ENCODE results near the gene ANGPTL2. TPM values are rescaled to one million over a fixed set of nuclear protein-coding genes. Genes with fewer than 3 reads are reported as not detected.

Gene ANGPTL2
- total RNA-seq, 2 donors from 2014 or later, result 0.10 TPM; not detected in 1

DNA sequence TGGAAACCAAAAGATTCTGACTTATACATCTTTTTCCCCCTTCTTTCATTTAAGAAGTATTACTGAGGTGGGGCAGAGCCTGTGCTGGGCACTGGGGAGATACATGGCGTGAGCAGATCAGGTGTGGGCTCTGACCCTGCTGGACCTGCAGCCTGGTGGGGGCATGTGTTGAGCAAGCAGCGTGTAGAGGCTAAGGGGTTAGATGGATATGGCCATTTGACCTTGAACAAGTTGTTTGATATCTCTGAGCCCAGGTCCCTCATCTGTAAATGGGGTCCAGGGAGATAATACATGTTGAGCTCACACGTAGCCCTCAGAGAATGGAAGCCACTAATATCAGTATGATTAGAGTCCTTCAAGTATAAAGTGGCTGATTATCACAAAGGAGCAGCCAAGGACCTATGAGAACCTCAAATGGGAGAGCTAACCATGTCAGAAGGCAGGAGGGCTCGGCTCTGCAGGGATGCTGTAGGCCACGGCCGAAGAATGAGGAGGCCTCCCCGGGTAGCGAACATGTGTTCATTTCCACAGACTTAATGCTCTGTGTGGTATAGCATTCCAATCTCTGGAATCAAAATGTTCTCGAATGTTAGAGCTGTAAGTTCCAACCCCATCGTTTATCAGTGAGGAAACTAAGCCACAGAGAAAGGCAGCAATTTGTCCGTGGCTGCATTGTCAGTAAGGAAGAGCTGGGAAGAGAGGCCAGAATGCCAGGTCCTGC lies 15.4 kb upstream of the ANGPTL2 start:
- H3K36me3 Mint-ChIP-seq (ENCODE audit: low read depth), result peaks cover under 1% of the 10 kb centered on the region
- H3K27me3 Mint-ChIP-seq, result no peaks in the 10 kb centered on the region
- DNase-seq, result no peak
- peaks cover 7% of the 10 kb centered on the region for H3K4me1 Mint-ChIP-seq
- no peak for ATAC-seq
- H3K9me3 ChIP-seq (ENCODE audit: control insufficient read depth, low read length, poor library complexity, severe bottlenecking), result no peaks in the 10 kb centered on the region
- peak overlapping the region; percentile 4 for H3K27ac Mint-ChIP-seq
- H3K4me3 Mint-ChIP-seq, result peak overlapping the region; percentile 59

- DNase-seq (no peak), ATAC-seq (no peak)
- H3K27me3 Mint-ChIP-seq, result no peaks in the 10 kb centered on the region
- H3K4me1 Mint-ChIP-seq, result peaks cover 7% of the 10 kb centered on the region
- no peaks in the 10 kb centered on the region for H3K9me3 ChIP-seq (ENCODE audit: control insufficient read depth, low read length, poor library complexity, severe bottlenecking)
- no peak overlapping the region for H3K4me3 Mint-ChIP-seq
- H3K27ac Mint-ChIP-seq, result peak overlapping the region; percentile 4
- peaks cover 2% of the 10 kb centered on the region for H3K36me3 Mint-ChIP-seq (ENCODE audit: low read depth)
Observed at GRCh38 chr9:127136880-127137639, 14.6 kb upstream of the ANGPTL2 start.

DNA sequence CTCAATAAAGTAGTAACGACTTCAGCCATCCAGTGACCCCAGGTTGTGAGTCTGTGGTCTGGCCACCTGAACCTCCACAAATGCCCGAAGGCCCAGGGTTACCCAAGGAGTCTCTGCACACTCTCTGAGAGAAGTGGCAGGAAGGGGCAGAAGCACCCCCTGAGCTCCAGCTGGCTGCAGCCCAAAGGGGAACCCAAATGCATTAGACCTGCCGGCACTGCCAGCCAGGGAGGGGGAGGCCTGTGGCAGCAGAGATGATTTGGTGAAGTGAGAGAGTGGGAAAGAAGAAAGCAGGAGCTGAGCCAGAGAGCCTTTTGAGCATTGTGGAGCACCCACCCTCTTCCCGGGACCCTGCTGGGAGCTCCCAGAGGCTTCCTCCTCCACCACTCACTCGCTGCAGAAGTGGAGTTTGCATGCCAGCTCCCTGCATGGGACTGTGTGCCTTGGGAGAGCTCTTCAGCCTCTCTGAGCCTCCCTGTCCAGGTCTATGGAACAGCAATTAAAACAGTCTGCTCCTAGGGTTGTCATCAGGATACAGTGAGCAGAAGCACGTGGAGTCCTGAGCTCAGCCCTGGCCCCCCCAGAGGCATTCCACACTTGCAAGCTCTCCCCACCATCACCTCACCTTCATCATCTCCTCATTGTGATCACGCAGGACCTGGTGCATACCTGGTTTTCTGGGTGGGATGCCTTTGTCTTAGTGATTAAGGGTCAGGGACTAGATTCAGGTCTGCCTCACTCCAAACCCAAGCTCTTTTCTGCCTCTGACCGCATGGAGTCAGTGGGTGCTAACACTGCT lies 13.8 kb upstream of the ANGPTL2 start:
- peaks cover 2% of the 10 kb centered on the region for H3K36me3 Mint-ChIP-seq (ENCODE audit: low read depth)
- no peak overlapping the region for H3K4me3 Mint-ChIP-seq
- H3K9me3 ChIP-seq (ENCODE audit: control insufficient read depth, low read length, poor library complexity, severe bottlenecking), result no peaks in the 10 kb centered on the region
- H3K27me3 Mint-ChIP-seq, result no peaks in the 10 kb centered on the region
- no peak overlapping the region for H3K27ac Mint-ChIP-seq
- peaks cover 5% of the 10 kb centered on the region for H3K4me1 Mint-ChIP-seq
- DNase-seq (no peak), ATAC-seq (no peak)

DNA sequence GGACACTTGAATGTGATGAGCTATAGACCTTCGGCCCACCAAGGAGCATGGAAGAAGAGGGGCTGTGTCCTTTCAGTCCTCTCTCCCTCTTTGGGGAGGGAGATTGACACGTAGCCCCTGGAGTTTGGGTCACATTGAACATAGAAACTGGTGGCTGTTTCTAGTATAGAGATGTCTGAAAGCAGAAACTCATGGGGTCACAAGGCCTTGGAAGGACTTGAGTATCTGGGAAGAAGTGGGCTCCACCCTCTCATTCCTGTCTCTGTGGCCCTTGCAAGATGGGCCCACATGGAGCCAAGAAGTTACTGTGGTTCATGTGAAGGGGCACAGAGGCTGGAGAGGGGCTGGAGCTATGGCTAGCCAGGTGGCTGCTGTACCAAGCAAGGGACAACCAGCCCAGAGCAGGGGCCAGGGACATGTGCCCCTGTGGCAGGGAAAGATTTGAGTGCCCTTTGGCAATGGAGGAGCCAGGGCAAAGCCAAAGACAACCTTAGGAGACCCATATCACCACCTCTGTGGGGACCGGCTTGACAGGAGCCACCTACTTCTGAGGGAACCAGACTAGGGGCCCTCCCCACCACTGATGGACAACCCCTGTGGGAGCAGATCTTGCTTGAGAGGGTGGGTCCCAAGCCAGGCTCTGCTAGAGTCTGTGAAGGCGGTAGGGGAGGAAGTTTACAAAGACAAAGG lies 12.8 kb upstream of the ANGPTL2 start:
- no peak for DNase-seq
- Mint-ChIP-seq H3K27me3 (no peaks in the 10 kb centered on the region), H3K4me1 (peaks cover 5% of the 10 kb centered on the region), H3K27ac (no peak overlapping the region), H3K4me3 (no peak overlapping the region), H3K36me3 (ENCODE audit: low read depth) (peaks cover 2% of the 10 kb centered on the region)
- H3K9me3 ChIP-seq (ENCODE audit: control insufficient read depth, low read length, poor library complexity, severe bottlenecking), result no peaks in the 10 kb centered on the region
- no peak for ATAC-seq

- Mint-ChIP-seq H3K36me3 (ENCODE audit: low read depth) (peaks cover 2% of the 10 kb centered on the region), H3K27ac (no peak overlapping the region), H3K4me3 (no peak overlapping the region), H3K4me1 (peaks cover 5% of the 10 kb centered on the region), H3K27me3 (no peaks in the 10 kb centered on the region)
- ATAC-seq, result no peak
- no peaks in the 10 kb centered on the region for H3K9me3 ChIP-seq (ENCODE audit: control insufficient read depth, low read length, poor library complexity, severe bottlenecking)
- DNase-seq, result no peak
Observed at GRCh38 chr9:127133739-127134167, 11.3 kb upstream of the ANGPTL2 start.

DNA sequence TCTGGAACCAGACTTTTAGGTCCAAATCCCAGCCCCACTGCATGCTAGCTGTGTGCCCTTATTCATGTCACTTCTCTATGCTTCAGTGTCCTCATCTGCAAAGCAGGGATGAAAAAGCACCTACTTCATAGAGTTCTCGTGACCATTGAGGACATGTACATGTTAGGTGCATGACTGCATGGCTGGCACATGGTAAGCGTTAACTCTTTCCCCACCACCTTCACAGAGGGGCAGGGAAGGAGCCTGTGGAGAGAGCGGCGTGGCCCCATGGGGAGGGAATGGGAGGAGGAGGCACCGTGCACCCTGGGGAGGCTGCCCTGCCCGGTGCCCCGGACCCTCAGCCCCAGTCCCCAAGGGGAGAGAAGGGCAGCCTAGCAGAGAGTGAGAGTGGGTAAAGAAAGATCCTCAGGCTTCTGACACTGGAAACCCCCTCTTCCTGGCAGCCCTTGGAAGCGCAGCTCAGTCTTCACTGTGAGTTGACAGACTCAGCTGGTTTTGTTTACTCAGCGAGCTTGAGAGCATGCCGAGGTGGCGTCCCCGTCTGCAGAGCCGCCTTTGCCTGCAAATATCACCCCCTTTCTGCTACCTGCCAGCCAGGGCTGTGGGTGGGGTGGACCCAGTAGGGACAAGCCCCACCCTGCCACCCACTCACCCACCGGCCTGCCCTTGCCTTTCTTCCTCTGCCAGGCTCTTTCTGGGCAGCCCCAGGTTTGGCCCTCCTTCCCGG lies 10.6 kb upstream of the ANGPTL2 start:
- H3K9me3 ChIP-seq (ENCODE audit: control insufficient read depth, low read length, poor library complexity, severe bottlenecking), result no peaks in the 10 kb centered on the region
- no peak for ATAC-seq
- H3K27ac Mint-ChIP-seq, result no peak overlapping the region
- H3K27me3 Mint-ChIP-seq, result no peaks in the 10 kb centered on the region
- H3K4me3 Mint-ChIP-seq, result no peak overlapping the region
- peaks cover 2% of the 10 kb centered on the region for H3K36me3 Mint-ChIP-seq (ENCODE audit: low read depth)
- no peak for DNase-seq
- peaks cover 4% of the 10 kb centered on the region for H3K4me1 Mint-ChIP-seq

- Mint-ChIP-seq H3K4me3 (no peak overlapping the region), H3K4me1 (peaks cover 2% of the 10 kb centered on the region), H3K27me3 (no peaks in the 10 kb centered on the region), H3K36me3 (ENCODE audit: low read depth) (peaks cover 4% of the 10 kb centered on the region), H3K27ac (no peak overlapping the region)
- H3K9me3 ChIP-seq (ENCODE audit: control insufficient read depth, low read length, poor library complexity, severe bottlenecking), result no peaks in the 10 kb centered on the region
- DNase-seq, result no peak
- ATAC-seq, result no peak
Observed at GRCh38 chr9:127132375-127132774, 9.9 kb upstream of the ANGPTL2 start.

- ATAC-seq, result no peak
- H3K27ac Mint-ChIP-seq, result no peak overlapping the region
- DNase-seq, result no peak
Observed at GRCh38 chr9:127131871-127132270, 9.4 kb upstream of the ANGPTL2 start.

GRCh38 chr9:127130661-127131538 lies 8.5 kb upstream of the ANGPTL2 start:
- Mint-ChIP-seq H3K4me3 (no peak overlapping the region), H3K36me3 (ENCODE audit: low read depth) (peaks cover 9% of the 10 kb centered on the region), H3K27me3 (no peaks in the 10 kb centered on the region), H3K4me1 (peaks cover 6% of the 10 kb centered on the region), H3K27ac (no peak overlapping the region)
- ATAC-seq (no peak), DNase-seq (no peak)
- no peaks in the 10 kb centered on the region for H3K9me3 ChIP-seq (ENCODE audit: control insufficient read depth, low read length, poor library complexity, severe bottlenecking)

More at GRCh38 chr9:127131871-127132270, 9.4 kb upstream of the ANGPTL2 start:
- peaks cover 4% of the 10 kb centered on the region for H3K36me3 Mint-ChIP-seq (ENCODE audit: low read depth)
- peaks cover 4% of the 10 kb centered on the region for H3K4me1 Mint-ChIP-seq
- no peaks in the 10 kb centered on the region for H3K9me3 ChIP-seq (ENCODE audit: control insufficient read depth, low read length, poor library complexity, severe bottlenecking)
- no peaks in the 10 kb centered on the region for H3K27me3 Mint-ChIP-seq
- no peak overlapping the region for H3K4me3 Mint-ChIP-seq

DNA sequence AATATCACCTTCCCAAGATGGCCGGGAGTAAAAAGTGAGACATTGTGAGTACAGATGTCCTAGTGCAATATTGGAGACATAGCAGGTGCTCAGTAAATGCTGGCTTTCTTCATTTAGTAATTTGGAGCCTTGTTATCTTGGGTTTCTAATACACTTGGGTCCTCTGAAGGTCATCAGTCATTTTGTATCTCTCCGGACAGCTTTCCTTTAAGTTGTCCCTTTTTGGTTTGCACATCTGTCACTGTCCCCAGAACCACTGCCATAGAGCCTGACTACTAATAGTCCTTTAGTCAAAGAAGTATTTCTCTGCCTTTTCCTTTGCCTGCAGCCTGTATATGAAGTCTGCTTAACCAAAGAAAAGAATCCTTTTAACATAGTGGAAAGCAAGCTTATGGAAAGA lies 7.8 kb upstream of the ANGPTL2 start:
- ATAC-seq (no peak), DNase-seq (no peak)
- Mint-ChIP-seq H3K4me1 (peaks cover 6% of the 10 kb centered on the region), H3K27me3 (no peaks in the 10 kb centered on the region), H3K36me3 (ENCODE audit: low read depth) (peaks cover 9% of the 10 kb centered on the region), H3K4me3 (no peak overlapping the region), H3K27ac (no peak overlapping the region)
- no peaks in the 10 kb centered on the region for H3K9me3 ChIP-seq (ENCODE audit: control insufficient read depth, low read length, poor library complexity, severe bottlenecking)

- no peak overlapping the region for H3K4me3 Mint-ChIP-seq
- ATAC-seq (no peak), DNase-seq (no peak)
- H3K27me3 Mint-ChIP-seq, result no peaks in the 10 kb centered on the region
- peaks cover 9% of the 10 kb centered on the region for H3K36me3 Mint-ChIP-seq (ENCODE audit: low read depth)
- H3K4me1 Mint-ChIP-seq, result peaks cover 6% of the 10 kb centered on the region
- no peak overlapping the region for H3K27ac Mint-ChIP-seq
- H3K9me3 ChIP-seq (ENCODE audit: control insufficient read depth, low read length, poor library complexity, severe bottlenecking), result no peaks in the 10 kb centered on the region
Observed at GRCh38 chr9:127129718-127130085, 7.3 kb upstream of the ANGPTL2 start.

Data from T-helper 17 cell (primary cell).